ENCODE data around the gene PCDHAC2.
A peak's percentile ranks its signal among the peaks of the same experiment; 100 is the strongest.

The PCDHAC2 gene

DNA sequence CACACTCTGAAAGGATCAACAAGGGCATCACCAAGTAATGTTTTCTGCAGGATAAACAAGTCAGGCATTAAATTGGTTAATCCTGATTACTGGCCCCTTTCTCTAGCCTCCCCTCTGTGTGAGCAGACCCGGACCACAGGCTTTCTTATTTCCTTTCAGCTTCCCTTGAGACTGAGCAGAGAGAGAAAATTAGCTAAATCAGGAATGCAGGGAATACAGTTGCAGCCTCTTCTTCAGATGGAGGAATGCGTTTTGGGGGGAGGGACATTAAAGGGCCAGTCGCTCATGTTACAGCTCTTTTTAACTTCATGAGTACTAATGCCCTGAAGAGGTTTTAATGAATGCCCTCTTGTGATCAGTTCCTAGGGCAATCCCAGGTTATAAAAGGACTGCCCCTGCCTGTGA is 19.8 kb downstream of the PCDHAC2 start:
- Histone ChIP-seq H3K36me3 (ENCODE audit: control insufficient read depth in 5 of 5, insufficient read depth in 5 of 5, low read length in 5 of 5) (no peaks in the 10 kb centered on the region), H3K27me3 (ENCODE audit: control insufficient read depth in 5 of 5, insufficient read depth in 4 of 5, low read length in 5 of 5) (no peaks in the 10 kb centered on the region), H3K9ac (ENCODE audit: low read length in 5 of 5) (no peak overlapping the region), H3K4me3 (ENCODE audit: low read depth in 1 of 5, low read length in 5 of 5) (no peak overlapping the region), H3K27ac (ENCODE audit: low read depth, low read length) (no peak overlapping the region), H3K9me3 (ENCODE audit: control insufficient read depth in 5 of 5, low read length in 5 of 5) (no peaks in the 10 kb centered on the region), H3K4me1 (ENCODE audit: control insufficient read depth in 5 of 5, insufficient read depth in 5 of 5, low read length in 5 of 5) (peaks cover 0 to 12% (median 5%) of the 10 kb centered on the region in 5 donors)

- no peak overlapping the region for H3K4me3 ChIP-seq (ENCODE audit: low read depth in 1 of 5, low read length in 5 of 5)
- no peaks in the 10 kb centered on the region for H3K36me3 ChIP-seq (ENCODE audit: control insufficient read depth in 5 of 5, insufficient read depth in 5 of 5, low read length in 5 of 5)
- no peak overlapping the region for H3K27ac ChIP-seq (ENCODE audit: low read depth, low read length)
- H3K27me3 ChIP-seq (ENCODE audit: control insufficient read depth in 5 of 5, insufficient read depth in 4 of 5, low read length in 5 of 5) = no peaks in the 10 kb centered on the region
- H3K4me1 ChIP-seq (ENCODE audit: control insufficient read depth in 5 of 5, insufficient read depth in 5 of 5, low read length in 5 of 5) = peaks cover 0 to 12% (median 5%) of the 10 kb centered on the region in 5 donors
- H3K9ac ChIP-seq (ENCODE audit: low read length in 5 of 5) = no peak overlapping the region
- no peaks in the 10 kb centered on the region for H3K9me3 ChIP-seq (ENCODE audit: control insufficient read depth in 5 of 5, low read length in 5 of 5)
These were observed 21.8 kb downstream of the PCDHAC2 start for GRCh38 chr5:140988100-140988499.

- Histone ChIP-seq H3K4me3 (ENCODE audit: low read depth in 1 of 5, low read length in 5 of 5) (no peak overlapping the region), H3K9ac (ENCODE audit: low read length in 5 of 5) (no peak overlapping the region), H3K27ac (ENCODE audit: low read depth, low read length) (no peak overlapping the region), H3K4me1 (ENCODE audit: control insufficient read depth in 5 of 5, insufficient read depth in 5 of 5, low read length in 5 of 5) (peaks cover 0 to 7% (median 2%) of the 10 kb centered on the region in 5 donors), H3K36me3 (ENCODE audit: control insufficient read depth in 5 of 5, insufficient read depth in 5 of 5, low read length in 5 of 5) (no peaks in the 10 kb centered on the region), H3K27me3 (ENCODE audit: control insufficient read depth in 5 of 5, insufficient read depth in 4 of 5, low read length in 5 of 5) (no peaks in the 10 kb centered on the region), H3K9me3 (ENCODE audit: control insufficient read depth in 5 of 5, low read length in 5 of 5) (no peaks in the 10 kb centered on the region)
These were observed 22.3 kb downstream of the PCDHAC2 start for GRCh38 chr5:140988608-140989007.

GRCh38 chr5:140989254-140990020 is 23.2 kb downstream of the PCDHAC2 start:
- Histone ChIP-seq H3K4me3 (ENCODE audit: low read depth in 1 of 5, low read length in 5 of 5) (no peak overlapping the region), H3K27ac (ENCODE audit: low read depth, low read length) (no peak overlapping the region), H3K27me3 (ENCODE audit: control insufficient read depth in 5 of 5, insufficient read depth in 4 of 5, low read length in 5 of 5) (no peaks in the 10 kb centered on the region)

DNA sequence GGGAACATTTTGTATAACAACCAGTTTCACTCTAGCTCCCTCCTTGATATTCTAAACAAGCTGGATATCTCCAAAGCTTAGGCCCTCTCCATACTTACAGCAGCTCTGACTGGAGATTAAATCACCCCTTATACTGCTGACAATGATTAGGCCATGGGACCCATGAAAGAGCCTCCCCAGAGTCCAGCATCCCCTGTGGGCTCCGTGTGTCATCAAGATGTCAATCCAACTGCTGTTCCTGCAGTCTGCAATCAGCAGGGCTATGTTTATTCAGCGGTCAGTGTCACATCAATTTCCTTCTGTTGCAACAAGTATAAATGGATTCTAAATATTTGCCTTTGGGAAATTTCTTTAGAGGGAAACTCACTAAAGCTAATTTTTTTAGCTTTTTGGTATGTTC is 26.6 kb downstream of the PCDHAC2 start:
- H3K4me1 ChIP-seq (ENCODE audit: control insufficient read depth in 5 of 5, insufficient read depth in 5 of 5, low read length in 5 of 5) = peaks cover 0 to 8% (median 0%) of the 10 kb centered on the region in 5 donors
- no peak overlapping the region for H3K9ac ChIP-seq (ENCODE audit: low read length in 5 of 5)
- H3K27ac ChIP-seq (ENCODE audit: low read depth, low read length) = no peak overlapping the region
- no peaks in the 10 kb centered on the region for H3K36me3 ChIP-seq (ENCODE audit: control insufficient read depth in 5 of 5, insufficient read depth in 5 of 5, low read length in 5 of 5)
- H3K9me3 ChIP-seq (ENCODE audit: control insufficient read depth in 5 of 5, low read length in 5 of 5) = no peaks in the 10 kb centered on the region
- H3K27me3 ChIP-seq (ENCODE audit: control insufficient read depth in 5 of 5, insufficient read depth in 4 of 5, low read length in 5 of 5) = no peaks in the 10 kb centered on the region
- H3K4me3 ChIP-seq (ENCODE audit: low read depth in 1 of 5, low read length in 5 of 5) = no peak overlapping the region

More at GRCh38 chr5:140989254-140990020, 23.2 kb downstream of the PCDHAC2 start:
- H3K4me1 ChIP-seq (ENCODE audit: control insufficient read depth in 5 of 5, insufficient read depth in 5 of 5, low read length in 5 of 5) = peaks cover 0 to 5% (median 0%) of the 10 kb centered on the region in 5 donors
- no peak overlapping the region for H3K9ac ChIP-seq (ENCODE audit: low read length in 5 of 5)
- no peaks in the 10 kb centered on the region for H3K36me3 ChIP-seq (ENCODE audit: control insufficient read depth in 5 of 5, insufficient read depth in 5 of 5, low read length in 5 of 5)
- H3K9me3 ChIP-seq (ENCODE audit: control insufficient read depth in 5 of 5, low read length in 5 of 5) = no peaks in the 10 kb centered on the region

GRCh38 chr5:140996060-140996459 is 29.8 kb downstream of the PCDHAC2 start:
- Histone ChIP-seq H3K27ac (ENCODE audit: low read depth, low read length) (no peak overlapping the region), H3K4me1 (ENCODE audit: control insufficient read depth in 5 of 5, insufficient read depth in 5 of 5, low read length in 5 of 5) (peaks cover 0 to 8% (median 0%) of the 10 kb centered on the region in 5 donors), H3K9ac (ENCODE audit: low read length in 5 of 5) (no peak overlapping the region), H3K27me3 (ENCODE audit: control insufficient read depth in 5 of 5, insufficient read depth in 4 of 5, low read length in 5 of 5) (peaks cover 0 to 4% (median 0%) of the 10 kb centered on the region in 5 donors), H3K4me3 (ENCODE audit: low read depth in 1 of 5, low read length in 5 of 5) (no peak overlapping the region), H3K36me3 (ENCODE audit: control insufficient read depth in 5 of 5, insufficient read depth in 5 of 5, low read length in 5 of 5) (no peaks in the 10 kb centered on the region), H3K9me3 (ENCODE audit: control insufficient read depth in 5 of 5, low read length in 5 of 5) (no peaks in the 10 kb centered on the region)

GRCh38 chr5:140998921-140999410 is 32.7 kb downstream of the PCDHAC2 start:
- Histone ChIP-seq H3K27ac (ENCODE audit: low read depth, low read length) (no peak overlapping the region), H3K36me3 (ENCODE audit: control insufficient read depth in 5 of 5, insufficient read depth in 5 of 5, low read length in 5 of 5) (no peaks in the 10 kb centered on the region), H3K27me3 (ENCODE audit: control insufficient read depth in 5 of 5, insufficient read depth in 4 of 5, low read length in 5 of 5) (peaks cover 0 to 14% (median 10%) of the 10 kb centered on the region in 5 donors), H3K9ac (ENCODE audit: low read length in 5 of 5) (no peak overlapping the region), H3K4me1 (ENCODE audit: control insufficient read depth in 5 of 5, insufficient read depth in 5 of 5, low read length in 5 of 5) (peaks cover 0 to 16% (median 10%) of the 10 kb centered on the region in 5 donors), H3K9me3 (ENCODE audit: control insufficient read depth in 5 of 5, low read length in 5 of 5) (no peaks in the 10 kb centered on the region), H3K4me3 (ENCODE audit: low read depth in 1 of 5, low read length in 5 of 5) (no peak overlapping the region)

GRCh38 chr5:141001446-141001843 is 35.2 kb downstream of the PCDHAC2 start:
- Histone ChIP-seq H3K9ac (ENCODE audit: low read length in 5 of 5) (no peak overlapping the region), H3K4me1 (ENCODE audit: control insufficient read depth in 5 of 5, insufficient read depth in 5 of 5, low read length in 5 of 5) (peaks cover 0 to 10% (median 7%) of the 10 kb centered on the region in 5 donors), H3K27ac (ENCODE audit: low read depth, low read length) (no peak overlapping the region), H3K9me3 (ENCODE audit: control insufficient read depth in 5 of 5, low read length in 5 of 5) (no peaks in the 10 kb centered on the region), H3K27me3 (ENCODE audit: control insufficient read depth in 5 of 5, insufficient read depth in 4 of 5, low read length in 5 of 5) (peaks cover 0 to 14% (median 10%) of the 10 kb centered on the region in 5 donors), H3K4me3 (ENCODE audit: low read depth in 1 of 5, low read length in 5 of 5) (peak overlapping the region in 3 of 5 donors; percentile 41 to 48 (median 45)), H3K36me3 (ENCODE audit: control insufficient read depth in 5 of 5, insufficient read depth in 5 of 5, low read length in 5 of 5) (no peaks in the 10 kb centered on the region)

- H3K9me3 ChIP-seq (ENCODE audit: control insufficient read depth in 5 of 5, low read length in 5 of 5) = no peaks in the 10 kb centered on the region
- peak overlapping the region in 4 of 5 donors; percentile 3 to 48 (median 43) for H3K4me3 ChIP-seq (ENCODE audit: low read depth in 1 of 5, low read length in 5 of 5)
- no peak overlapping the region for H3K9ac ChIP-seq (ENCODE audit: low read length in 5 of 5)
- H3K27ac ChIP-seq (ENCODE audit: low read depth, low read length) = no peak overlapping the region
- no peaks in the 10 kb centered on the region for H3K36me3 ChIP-seq (ENCODE audit: control insufficient read depth in 5 of 5, insufficient read depth in 5 of 5, low read length in 5 of 5)
- H3K27me3 ChIP-seq (ENCODE audit: control insufficient read depth in 5 of 5, insufficient read depth in 4 of 5, low read length in 5 of 5) = peaks cover 0 to 14% (median 10%) of the 10 kb centered on the region in 5 donors
- H3K4me1 ChIP-seq (ENCODE audit: control insufficient read depth in 5 of 5, insufficient read depth in 5 of 5, low read length in 5 of 5) = peaks cover 0 to 10% (median 7%) of the 10 kb centered on the region in 5 donors
These were observed 35.7 kb downstream of the PCDHAC2 start for GRCh38 chr5:141001844-141002604.

DNA sequence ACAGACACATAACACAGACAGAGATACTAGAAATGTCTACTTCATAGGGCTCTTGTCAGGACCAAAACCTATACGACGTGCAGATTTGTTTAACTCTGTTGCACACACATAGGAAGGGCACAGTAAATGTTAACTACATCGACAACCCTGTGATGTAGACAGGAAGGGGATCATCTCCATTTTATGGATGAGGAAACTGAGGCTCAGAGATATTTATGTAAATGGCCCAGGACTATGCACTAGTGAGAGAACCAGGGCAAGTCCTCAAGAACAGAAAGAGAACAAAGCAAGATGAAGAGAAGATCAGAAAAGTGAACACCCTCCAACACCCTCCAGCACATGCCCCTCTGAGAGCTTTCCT is 36.3 kb downstream of the PCDHAC2 start:
- H3K4me1 ChIP-seq (ENCODE audit: control insufficient read depth in 5 of 5, insufficient read depth in 5 of 5, low read length in 5 of 5) = peaks cover 0 to 10% (median 7%) of the 10 kb centered on the region in 5 donors
- no peak overlapping the region for H3K9ac ChIP-seq (ENCODE audit: low read length in 5 of 5)
- no peak overlapping the region for H3K27ac ChIP-seq (ENCODE audit: low read depth, low read length)
- H3K27me3 ChIP-seq (ENCODE audit: control insufficient read depth in 5 of 5, insufficient read depth in 4 of 5, low read length in 5 of 5) = peaks cover 0 to 14% (median 10%) of the 10 kb centered on the region in 5 donors
- no peaks in the 10 kb centered on the region for H3K36me3 ChIP-seq (ENCODE audit: control insufficient read depth in 5 of 5, insufficient read depth in 5 of 5, low read length in 5 of 5)
- no peaks in the 10 kb centered on the region for H3K9me3 ChIP-seq (ENCODE audit: control insufficient read depth in 5 of 5, low read length in 5 of 5)
- no peak overlapping the region for H3K4me3 ChIP-seq (ENCODE audit: low read depth in 1 of 5, low read length in 5 of 5)
